ENCODE data around the gene SPEN. TPM values are rescaled to one million over a fixed set of nuclear protein-coding genes. Genes with fewer than 3 reads are reported as not detected.
A peak's percentile ranks its signal among the peaks of the same experiment; 100 is the strongest.
"Not testable (repeated sequence)": the region's sequence is repeated elsewhere in the genome, so short reads cannot be mapped to it uniquely, and the experiment has no call there.

SPEN gene
- total RNA-seq, 1 donor, result 24.3 TPM

DNA sequence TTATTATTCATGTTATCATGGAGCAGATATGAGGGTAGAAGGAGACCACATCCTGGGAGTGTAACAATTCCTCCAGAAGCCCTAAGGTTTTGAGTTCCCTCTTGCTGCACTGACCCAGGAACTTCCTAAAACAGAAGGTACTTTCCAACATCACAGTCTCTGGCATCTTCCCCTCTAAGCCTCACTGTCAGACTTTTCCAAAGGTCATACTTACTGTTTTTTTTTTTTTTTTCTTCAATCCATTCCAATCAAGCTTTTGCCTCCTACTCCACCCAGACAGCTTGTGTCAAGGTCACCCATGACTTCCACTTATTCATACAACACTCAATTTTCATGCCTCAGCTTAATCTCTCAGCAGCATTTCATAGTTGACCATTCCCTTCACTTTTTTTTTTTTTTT lies 21.7 kb upstream of the SPEN start:
- TF ChIP-seq, protein P1, sequence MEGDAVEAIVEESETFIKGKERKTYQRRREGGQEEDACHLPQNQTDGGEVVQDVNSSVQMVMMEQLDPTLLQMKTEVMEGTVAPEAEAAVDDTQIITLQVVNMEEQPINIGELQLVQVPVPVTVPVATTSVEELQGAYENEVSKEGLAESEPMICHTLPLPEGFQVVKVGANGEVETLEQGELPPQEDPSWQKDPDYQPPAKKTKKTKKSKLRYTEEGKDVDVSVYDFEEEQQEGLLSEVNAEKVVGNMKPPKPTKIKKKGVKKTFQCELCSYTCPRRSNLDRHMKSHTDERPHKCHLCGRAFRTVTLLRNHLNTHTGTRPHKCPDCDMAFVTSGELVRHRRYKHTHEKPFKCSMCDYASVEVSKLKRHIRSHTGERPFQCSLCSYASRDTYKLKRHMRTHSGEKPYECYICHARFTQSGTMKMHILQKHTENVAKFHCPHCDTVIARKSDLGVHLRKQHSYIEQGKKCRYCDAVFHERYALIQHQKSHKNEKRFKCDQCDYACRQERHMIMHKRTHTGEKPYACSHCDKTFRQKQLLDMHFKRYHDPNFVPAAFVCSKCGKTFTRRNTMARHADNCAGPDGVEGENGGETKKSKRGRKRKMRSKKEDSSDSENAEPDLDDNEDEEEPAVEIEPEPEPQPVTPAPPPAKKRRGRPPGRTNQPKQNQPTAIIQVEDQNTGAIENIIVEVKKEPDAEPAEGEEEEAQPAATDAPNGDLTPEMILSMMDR (IDR thresholded peaks at IDR 0.05; ENCODE audit: insufficient read depth, low read length), result no peak
- H3K4me3 ChIP-seq (ENCODE audit: low read depth, low read length), result no peak overlapping the region
- peak; percentile 81 for DNase-seq (ENCODE audit: low read depth)

DNA sequence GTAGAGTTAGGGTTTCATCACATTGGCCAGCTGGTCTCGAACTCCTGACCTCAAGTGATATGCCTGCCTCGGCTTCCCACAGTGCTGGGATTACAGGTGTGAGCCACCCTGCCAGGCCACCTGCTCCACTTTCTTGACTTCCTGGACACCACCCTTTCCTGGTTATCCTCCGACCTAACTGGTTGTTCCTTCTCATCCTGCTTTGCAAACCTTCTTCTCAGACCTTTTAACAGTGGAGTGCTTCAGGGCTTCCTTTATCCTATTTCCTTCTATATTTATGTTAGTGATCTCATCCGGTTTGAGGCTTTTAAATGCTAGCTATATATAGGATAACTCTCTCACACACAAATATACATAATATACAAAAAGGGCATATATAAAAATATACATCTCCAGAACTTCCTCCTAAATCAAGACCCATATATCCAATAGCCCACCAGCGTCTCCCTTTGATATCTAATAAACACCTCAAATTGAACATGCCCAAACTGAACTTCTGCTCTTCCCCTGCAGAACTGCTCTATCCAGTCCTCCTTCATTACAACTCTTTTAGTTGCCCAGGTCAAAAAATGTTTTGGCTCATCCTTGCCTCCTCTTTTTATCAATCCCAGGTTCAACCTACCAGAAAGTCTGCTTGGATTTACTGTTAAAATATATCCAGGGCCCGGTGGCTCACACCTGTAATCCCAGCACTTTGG lies 20.5 kb upstream of the SPEN start:
- DNase-seq (ENCODE audit: low read depth), result no peak
- TF ChIP-seq, protein P1 (IDR thresholded peaks at IDR 0.05; ENCODE audit: insufficient read depth, low read length), result no peak
- no peak overlapping the region for H3K4me3 ChIP-seq (ENCODE audit: low read depth, low read length)

DNA sequence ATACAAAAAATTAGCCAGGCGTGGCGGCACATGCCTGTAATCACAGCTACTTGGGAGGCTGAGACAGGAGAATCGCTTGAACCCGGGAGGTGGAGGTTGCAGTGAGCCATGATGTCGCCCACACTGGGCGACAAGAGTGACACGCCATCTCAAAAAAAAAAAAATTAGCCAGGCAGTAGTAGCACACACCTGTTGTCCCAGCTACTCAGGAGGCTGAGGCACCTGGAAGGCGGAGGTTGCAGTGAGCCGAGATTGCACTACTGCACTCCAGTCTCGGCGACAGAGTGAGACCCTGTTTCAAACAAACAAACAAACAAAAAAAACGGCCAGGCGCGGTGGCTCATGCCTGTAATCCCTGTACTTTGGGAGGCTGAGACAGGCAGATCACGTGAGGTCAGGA lies 19.9 kb upstream of the SPEN start:
- not testable (repeated sequence) for H3K4me3 ChIP-seq (ENCODE audit: low read depth, low read length); DNase-seq (ENCODE audit: low read depth)

DNA sequence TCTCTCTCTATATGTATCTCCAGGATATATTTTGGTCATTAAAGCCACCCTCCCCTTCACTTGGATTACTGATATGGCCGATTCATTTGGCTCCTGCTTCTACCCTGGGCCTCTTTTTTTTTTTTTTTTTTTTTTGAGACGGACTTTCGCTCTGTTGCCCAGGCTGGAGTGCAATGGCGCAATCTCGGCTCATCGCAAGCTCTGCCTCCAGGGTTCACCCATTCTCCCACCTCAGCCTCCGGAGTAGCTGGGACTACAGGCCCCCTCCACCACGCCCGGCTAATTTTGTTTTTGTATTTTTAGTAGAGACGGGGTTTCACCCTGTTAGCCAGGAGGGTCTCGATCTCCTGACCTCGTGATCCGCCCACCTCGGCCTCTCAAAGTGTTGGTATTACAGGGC lies 18.6 kb upstream of the SPEN start:
- not testable (repeated sequence) for H3K4me3 ChIP-seq (ENCODE audit: low read depth, low read length); DNase-seq (ENCODE audit: low read depth)

DNA sequence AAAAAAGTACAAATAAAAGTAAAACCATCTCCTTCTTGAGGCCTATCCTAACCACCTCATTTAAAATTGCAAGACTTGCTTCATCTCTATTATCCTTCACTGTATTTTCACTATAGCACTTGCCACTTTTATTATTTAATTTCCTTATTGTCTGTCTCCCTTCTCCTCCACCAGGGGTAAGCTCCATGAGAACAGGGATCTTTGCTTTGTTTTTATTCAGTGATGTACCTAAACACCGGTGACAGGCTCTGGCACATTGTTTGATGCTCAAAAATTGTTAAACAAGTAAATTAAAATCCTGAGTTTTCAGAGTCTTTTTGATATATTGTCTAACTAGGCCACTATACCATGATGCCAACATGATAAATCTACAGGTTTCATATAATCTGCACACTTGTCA lies 17.2 kb upstream of the SPEN start:
- H3K4me3 ChIP-seq (ENCODE audit: low read depth, low read length), result no peak overlapping the region
- DNase-seq (ENCODE audit: low read depth), result no peak
- TF ChIP-seq, protein P1 (IDR thresholded peaks at IDR 0.05; ENCODE audit: insufficient read depth, low read length), result no peak

DNA sequence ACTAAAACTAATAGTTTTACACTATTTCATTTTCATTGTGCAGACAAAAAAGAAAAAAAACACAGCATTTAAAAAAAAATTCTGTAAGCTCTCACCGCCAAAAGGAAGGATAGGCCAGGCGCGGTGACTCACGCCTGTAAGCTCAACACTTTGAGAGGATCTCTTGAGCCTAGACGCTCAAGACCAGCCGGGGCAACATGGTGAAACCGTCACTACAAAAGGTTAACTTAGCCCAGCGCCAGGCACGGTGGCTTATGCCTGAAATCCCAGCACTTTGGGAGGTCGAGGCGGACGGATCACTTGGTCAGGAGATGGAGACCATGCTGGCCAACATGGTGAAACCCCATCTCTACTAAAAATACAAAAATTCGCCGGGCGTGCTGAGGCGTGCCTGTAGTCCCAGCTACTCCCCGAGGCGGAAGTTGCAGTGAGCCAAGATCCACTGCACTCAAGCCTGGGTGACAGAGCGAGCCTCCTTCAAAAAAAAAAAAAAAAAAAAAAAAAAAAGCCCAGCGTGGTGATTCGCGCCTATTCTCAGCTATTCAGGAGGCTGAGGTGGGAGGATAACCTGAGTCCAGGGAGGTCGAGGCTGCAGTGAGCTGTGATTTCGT lies 14.3 kb upstream of the SPEN start:
- TF ChIP-seq, protein P1 (IDR thresholded peaks at IDR 0.05; ENCODE audit: insufficient read depth, low read length), result no peak
- peak overlapping the region; percentile 86 for H3K4me3 ChIP-seq (ENCODE audit: low read depth, low read length)
- DNase-seq (ENCODE audit: low read depth), result no peak

DNA sequence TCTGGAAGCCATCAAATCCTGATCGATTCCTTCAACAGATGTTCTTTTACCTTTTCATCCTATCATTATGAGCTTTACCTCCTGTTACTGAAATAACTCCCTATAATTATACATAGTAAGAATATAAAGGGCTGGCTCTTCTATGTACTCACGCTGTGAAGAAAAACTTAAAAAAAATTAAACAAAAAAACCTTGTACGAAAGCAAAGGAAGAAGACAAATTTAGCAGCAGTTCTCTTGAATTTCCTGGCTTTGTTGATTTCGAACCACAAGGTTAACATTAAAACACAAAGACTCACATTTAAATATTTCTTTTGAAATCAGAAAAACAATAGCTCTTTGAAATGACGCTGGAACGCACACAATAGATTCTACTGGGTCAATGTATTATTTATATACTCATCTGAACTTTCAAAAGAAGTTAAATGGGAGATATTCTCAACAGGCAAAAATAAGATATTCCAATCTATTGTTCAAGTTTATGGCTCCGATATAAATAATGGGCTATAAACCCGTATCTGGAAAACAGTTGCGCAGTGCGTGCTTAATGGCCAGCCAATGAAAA lies 13.6 kb upstream of the SPEN start:
- TF ChIP-seq, protein P1 (IDR thresholded peaks at IDR 0.05; ENCODE audit: insufficient read depth, low read length), result no peak
- peak overlapping the region; percentile 86 for H3K4me3 ChIP-seq (ENCODE audit: low read depth, low read length)
- DNase-seq (ENCODE audit: low read depth), result no peak
